Upper lobe of left lung (tissue), 6 donors: ENCODE measurements around the gene SCGB1D2. TPM values are rescaled to one million over a fixed set of nuclear protein-coding genes. Genes with fewer than 3 reads are reported as not detected.
"Not testable (repeated sequence)": the region's sequence is repeated elsewhere in the genome, so short reads cannot be mapped to it uniquely, and the experiment has no call there.

Experiments used
- ATAC-seq, 2 donors: fragments of 200-7000 bp; cut with Tn5 transposase; one replicate each; pipeline ENCODE4 v1.9.1; 2022; ENCODE audit warnings: mild to moderate bottlenecking in 2 of 2, moderate library complexity in 2 of 2; ENCODE audit not compliant: low FRiP score in 2 of 2
- DNase-seq, 2 donors: peaks; one replicate each; pipeline ENCODE4 v3.0.0-alpha.2; 2019 to 2020
- H3K27ac ChIP-seq, 4 donors: fragments of 200-600 bp; sonication (generic); one replicate each; pipeline ENCODE4 v1.5.1; 2016 to 2019
- H3K27me3 ChIP-seq, 4 donors: fragments of 200-600 bp; sonication (generic); one replicate each; pipeline ENCODE4 v1.5.1; 2017 to 2019
- H3K36me3 ChIP-seq, 4 donors: fragments of 200-600 bp; sonication (generic); one replicate each; pipeline ENCODE4 v1.5.1; 2016 to 2019
- H3K4me1 ChIP-seq, 4 donors: fragments of 200-600 bp; sonication (generic); one replicate each; pipeline ENCODE4 v1.5.1; 2018 to 2019
- H3K4me3 ChIP-seq, 4 donors: fragments of 200-600 bp; sonication (generic); one replicate each; pipeline ENCODE4 v1.5.1; 2017 to 2019; ENCODE audit warnings: mild to moderate bottlenecking in 2 of 4, moderate library complexity in 1 of 4
- H3K9me3 ChIP-seq, 4 donors: fragments of 200-600 bp; sonication (generic); one replicate each; pipeline ENCODE4 v1.5.1; 2018 to 2019
- CTCF ChIP-seq, 6 experiments: fragments of 450-650 bp in 4 of 6; fragments of 200-600 bp in 2 of 6; sonication (generic) in 2 of 6; IDR thresholded peaks; one replicate each; pipeline ENCODE4 v1.5.1; 2016 to 2019; ENCODE audit warnings: antibody characterized with exemption in 6 of 6
- EP300 ChIP-seq, 4 donors: sonication (generic); formaldehyde crosslinking; IDR thresholded peaks; one replicate each; pipeline ENCODE4 v1.5.1; 2017; ENCODE audit warnings: antibody characterized with exemption in 4 of 4, control low read depth in 2 of 4
- POLR2A ChIP-seq, 4 donors: fragments of 450-650 bp; IDR thresholded peaks; one replicate each; pipeline ENCODE4 v1.5.1; 2016 to 2017; ENCODE audit warnings: antibody characterized with exemption in 4 of 4, mild to moderate bottlenecking in 2 of 4
- POLR2AphosphoS5 ChIP-seq, 2 donors: sonication (generic); formaldehyde crosslinking; IDR thresholded peaks; one replicate each; pipeline ENCODE4 v1.5.1; 2017; ENCODE audit warnings: antibody characterized with exemption in 2 of 2
- WGBS, 2 donors: methylation state at CpG; one replicate each; pipeline ENCODE4 v1.1.5; 2017 to 2018; 5-methylcytosine and 5-hydroxymethylcytosine counted together
- total RNA-seq, 6 donors: library from RNA; depleted of rRNA in 4 of 6; stranded (reverse); fragments of >200 nt in 4 of 6; gene quantifications; one replicate each; pipeline versions ENCODE4 v1.1.0 to v1.2.1, GENCODE V29; 2016 to 2021
- donor health status: DM: no; HTN: no; CAD: no; lungs with moderate emphysema.
- donor health status: DM: no; HTN: yes; CAD: no; lungs with severe emphysema.

Gene SCGB1D2
- total RNA-seq, 6 donors from 2014 or later, result not detected

- H3K4me1 ChIP-seq, result no peaks in the 10 kb centered on the region
- TF ChIP-seq EP300 (IDR thresholded peaks at IDR 0.05), result no peak
- TF ChIP-seq POLR2A (IDR thresholded peaks at IDR 0.05), result no peak
- no peak for TF ChIP-seq CTCF (IDR thresholded peaks at IDR 0.05)
- TF ChIP-seq POLR2AphosphoS5 (IDR thresholded peaks at IDR 0.05), result no peak
- no peaks in the 10 kb centered on the region for H3K9me3 ChIP-seq
- H3K4me3 ChIP-seq, result no peak overlapping the region
- WGBS, 2 donors, result 70 to 82% methylated on average over 6 of the region's 6 CpGs
- DNase-seq (no peak), ATAC-seq (peak in 1 of 2 donors; percentile 54)
- H3K27ac ChIP-seq, result no peak overlapping the region
- H3K36me3 ChIP-seq, result no peaks in the 10 kb centered on the region
- H3K27me3 ChIP-seq, result no peaks in the 10 kb centered on the region
Observed at GRCh38 chr11:62202910-62203309, 39.1 kb upstream of the SCGB1D2 start.

GRCh38 chr11:62204430-62204829, 37.6 kb upstream of the SCGB1D2 start:
- no peak for ATAC-seq
- no peak overlapping the region for H3K27ac ChIP-seq
- WGBS, 2 donors, result 90 to 93% methylated on average over 5 of the region's 5 CpGs
- no peak overlapping the region for H3K4me3 ChIP-seq
- no peak for DNase-seq
- peaks cover 0 to 3% (median 0%) of the 10 kb centered on the region in 4 donors for H3K4me1 ChIP-seq
- no peaks in the 10 kb centered on the region for H3K36me3 ChIP-seq
- H3K9me3 ChIP-seq, result no peaks in the 10 kb centered on the region
- TF ChIP-seq CTCF (IDR thresholded peaks at IDR 0.05) (no peak), POLR2A (IDR thresholded peaks at IDR 0.05) (no peak), EP300 (IDR thresholded peaks at IDR 0.05) (no peak), POLR2AphosphoS5 (IDR thresholded peaks at IDR 0.05) (no peak)
- H3K27me3 ChIP-seq, result no peaks in the 10 kb centered on the region

- no peak for ATAC-seq
- no peak overlapping the region for H3K27ac ChIP-seq
- TF ChIP-seq POLR2AphosphoS5 (IDR thresholded peaks at IDR 0.05) (no peak), POLR2A (IDR thresholded peaks at IDR 0.05) (no peak), CTCF (IDR thresholded peaks at IDR 0.05) (no peak), EP300 (IDR thresholded peaks at IDR 0.05) (no peak)
- 90% methylated on average over 7 of the region's 7 CpGs for WGBS, 2 donors
- DNase-seq, result peak in 1 of 2 donors; percentile 56
- H3K27me3 ChIP-seq, result no peaks in the 10 kb centered on the region
- H3K4me3 ChIP-seq, result no peak overlapping the region
- no peaks in the 10 kb centered on the region for H3K36me3 ChIP-seq
- H3K9me3 ChIP-seq, result no peaks in the 10 kb centered on the region
- H3K4me1 ChIP-seq, result peaks cover 0 to 3% (median 0%) of the 10 kb centered on the region in 4 donors
Observed at GRCh38 chr11:62205441-62205840, 36.6 kb upstream of the SCGB1D2 start.

- not testable (repeated sequence) for H3K27ac ChIP-seq, H3K4me3 ChIP-seq, H3K27me3 ChIP-seq, ATAC-seq, H3K9me3 ChIP-seq, DNase-seq, H3K4me1 ChIP-seq, H3K36me3 ChIP-seq
- 92 to 94% methylated on average over 12 of the region's 12 CpGs for WGBS, 2 donors
Observed at GRCh38 chr11:62206276-62207066, 35.6 kb upstream of the SCGB1D2 start.

GRCh38 chr11:62208785-62209144, 33.3 kb upstream of the SCGB1D2 start:
- DNase-seq, result no peak
- ATAC-seq, result peak in 1 of 2 donors; percentile 69
- Histone ChIP-seq H3K4me3 (no peak overlapping the region), H3K27me3 (no peaks in the 10 kb centered on the region), H3K36me3 (no peaks in the 10 kb centered on the region), H3K27ac (no peak overlapping the region), H3K9me3 (no peaks in the 10 kb centered on the region), H3K4me1 (peaks cover 0 to 3% (median 0%) of the 10 kb centered on the region in 4 donors)
- 80 to 93% methylated on average over 3 to 4 of the region's 4 CpGs for WGBS, 2 donors
- TF ChIP-seq CTCF (IDR thresholded peaks at IDR 0.05), result no peak
- TF ChIP-seq EP300 (IDR thresholded peaks at IDR 0.05), result no peak
- no peak for TF ChIP-seq POLR2AphosphoS5 (IDR thresholded peaks at IDR 0.05)
- TF ChIP-seq POLR2A (IDR thresholded peaks at IDR 0.05), result no peak
